Measurements from ENCODE around the gene MAP4.

The MAP4 gene

GRCh38 chr3:47890126-47890827, 125.9 kb downstream of the MAP4 start:
- TF ChIP-seq FOXM1 (IDR thresholded peaks at IDR 0.05; ENCODE audit: borderline replicate concordance, low read depth) (no peak), NFIC (IDR thresholded peaks at IDR 0.05) (no peak), EGR1 (IDR thresholded peaks at IDR 0.05) (no peak), TCF12 (IDR thresholded peaks at IDR 0.05; ENCODE audit: low read depth) (no peak), YY1 (IDR thresholded peaks at IDR 0.05; ENCODE audit: low read depth) (no peak), TAF1 (IDR thresholded peaks at IDR 0.05; ENCODE audit: low read depth) (no peak), MAX (IDR thresholded peaks at IDR 0.05) (no peak)

GRCh38 chr3:47888986-47889757, 127.0 kb downstream of the MAP4 start:
- no peak for TF ChIP-seq FOXM1 (IDR thresholded peaks at IDR 0.05; ENCODE audit: borderline replicate concordance, low read depth)
- TF ChIP-seq CEBPB (IDR thresholded peaks at IDR 0.05) = no peak
- TF ChIP-seq TAF1 (IDR thresholded peaks at IDR 0.05; ENCODE audit: low read depth) = no peak

GRCh38 chr3:47885168-47885567, 131.0 kb downstream of the MAP4 start:
- TF ChIP-seq CEBPB (IDR thresholded peaks at IDR 0.05) = no peak
- TF ChIP-seq TCF12 (IDR thresholded peaks at IDR 0.05; ENCODE audit: low read depth) = no peak
- TF ChIP-seq EP300 (IDR thresholded peaks at IDR 0.05; ENCODE audit: borderline replicate concordance) = no peak
- TF ChIP-seq FOXM1 (IDR thresholded peaks at IDR 0.05; ENCODE audit: borderline replicate concordance, low read depth) = no peak

- TF ChIP-seq TCF12 (IDR thresholded peaks at IDR 0.05; ENCODE audit: low read depth) (no peak), MAX (IDR thresholded peaks at IDR 0.05) (no peak), FOXM1 (IDR thresholded peaks at IDR 0.05; ENCODE audit: borderline replicate concordance, low read depth) (no peak), YY1 (IDR thresholded peaks at IDR 0.05; ENCODE audit: low read depth) (no peak), USF1 (IDR thresholded peaks at IDR 0.05) (no peak), TEAD4 (IDR thresholded peaks at IDR 0.05) (no peak), EGR1 (IDR thresholded peaks at IDR 0.05) (no peak), EP300 (IDR thresholded peaks at IDR 0.05; ENCODE audit: borderline replicate concordance) (no peak), REST (IDR thresholded peaks at IDR 0.05; ENCODE audit: low read depth) (no peak), TAF1 (IDR thresholded peaks at IDR 0.05; ENCODE audit: low read depth) (no peak), CREB1 (IDR thresholded peaks at IDR 0.05; ENCODE audit: low read depth) (no peak), ZBTB7A (IDR thresholded peaks at IDR 0.05; ENCODE audit: low read depth) (no peak), NFIC (IDR thresholded peaks at IDR 0.05) (no peak), CEBPB (IDR thresholded peaks at IDR 0.05) (no peak), RAD21 (IDR thresholded peaks at IDR 0.05; ENCODE audit: low read depth) (no peak)
Measured at GRCh38 chr3:47884603-47885002, 131.6 kb downstream of the MAP4 start.

GRCh38 chr3:47882338-47882737, 133.9 kb downstream of the MAP4 start:
- TF ChIP-seq EP300 (IDR thresholded peaks at IDR 0.05; ENCODE audit: borderline replicate concordance) (no peak), TEAD4 (IDR thresholded peaks at IDR 0.05) (no peak), YY1 (IDR thresholded peaks at IDR 0.05; ENCODE audit: low read depth) (no peak), REST (IDR thresholded peaks at IDR 0.05; ENCODE audit: low read depth) (no peak), USF1 (IDR thresholded peaks at IDR 0.05) (no peak), CEBPB (IDR thresholded peaks at IDR 0.05) (no peak), CREB1 (IDR thresholded peaks at IDR 0.05; ENCODE audit: low read depth) (no peak), ZBTB7A (IDR thresholded peaks at IDR 0.05; ENCODE audit: low read depth) (no peak), TAF1 (IDR thresholded peaks at IDR 0.05; ENCODE audit: low read depth) (no peak), RAD21 (IDR thresholded peaks at IDR 0.05; ENCODE audit: low read depth) (no peak), EGR1 (IDR thresholded peaks at IDR 0.05) (no peak), FOXM1 (IDR thresholded peaks at IDR 0.05; ENCODE audit: borderline replicate concordance, low read depth) (no peak), MAX (IDR thresholded peaks at IDR 0.05) (no peak), TCF12 (IDR thresholded peaks at IDR 0.05; ENCODE audit: low read depth) (no peak), NFIC (IDR thresholded peaks at IDR 0.05) (no peak)

Data from Ishikawa (cell line).